ENCODE measurements around the gene SCLT1.

DNA sequence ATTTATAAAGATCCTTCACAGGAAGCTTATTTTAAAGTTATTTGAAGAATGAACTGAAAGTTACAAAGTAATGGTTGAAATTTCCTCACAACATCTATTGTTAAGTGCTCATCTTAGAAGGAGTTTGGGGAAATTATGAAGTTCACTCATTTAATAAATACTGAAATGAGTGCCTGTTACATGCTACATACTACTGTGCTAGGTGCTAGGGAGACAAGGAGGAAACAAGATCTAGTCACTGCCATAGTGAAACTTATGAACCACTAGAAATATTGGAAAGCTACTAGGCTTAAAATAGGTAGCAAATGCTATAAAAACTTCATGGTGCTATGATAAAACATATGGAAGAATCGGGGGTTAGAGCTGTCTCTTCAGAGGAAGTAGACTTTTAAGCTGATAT lies 186.8 kb downstream of the SCLT1 start:
- TF ChIP-seq CTCF (IDR thresholded peaks at IDR 0.05) = no peak
- TF ChIP-seq EZH2 (IDR thresholded peaks at IDR 0.05; ENCODE audit: borderline replicate concordance, insufficient read depth, low read depth, low read length, poor library complexity, severe bottlenecking) = no peak

All from B cell (primary cell).